SJSA1 (cell line): ENCODE measurements around the gene OGG1. TPM values are rescaled to one million over a fixed set of nuclear protein-coding genes. Genes with fewer than 3 reads are reported as not detected.

Experiments used
- DNase-seq, 2 experiments: peaks; one replicate each; pipeline ENCODE4 v3.0.0-alpha.2; 2015 to 2020; ENCODE audit warnings: low spot score in 2 of 2, low read depth in 1 of 2
- H3K27ac ChIP-seq: fragments of 250-450 bp; sonication (Bioruptor Pico); 2 replicates; pipeline ENCODE4 v1.5.1; 2020; ENCODE audit warnings: mild to moderate bottlenecking, moderate library complexity
- H3K27me3 ChIP-seq: fragments of 250-450 bp; sonication (Bioruptor Pico); replicated peaks from 2 replicates; pipeline ENCODE4 v1.5.1; 2020; ENCODE audit warnings: mild to moderate bottlenecking, moderate library complexity
- H3K36me3 ChIP-seq: fragments of 250-450 bp; sonication (Bioruptor Pico); 2 replicates; pipeline ENCODE4 v1.5.1; 2020; ENCODE audit warnings: mild to moderate bottlenecking
- H3K4me1 ChIP-seq: fragments of 250-450 bp; sonication (Bioruptor Pico); replicated peaks from 2 replicates; pipeline ENCODE4 v1.6.1; 2021; ENCODE audit warnings: mild to moderate bottlenecking
- H3K4me3 ChIP-seq: fragments of 250-450 bp; sonication (Bioruptor Pico); 2 replicates; pipeline ENCODE4 v1.5.1; 2020; ENCODE audit warnings: mild to moderate bottlenecking
- H3K9me3 ChIP-seq: fragments of 250-450 bp; sonication (Bioruptor Pico); replicated peaks from 2 replicates; pipeline ENCODE4 v1.5.1; 2020; ENCODE audit warnings: mild to moderate bottlenecking
- total RNA-seq: library from RNA; depleted of rRNA; stranded (reverse); fragments of >200 nt; shearing (Covaris generic); gene quantifications from 2 replicates; pipeline ENCODE4 v1.2.3, GENCODE V29; 2014; rRNA removed

The OGG1 gene
- total RNA-seq, result 18.8 and 24.4 TPM in 2 replicates

DNA sequence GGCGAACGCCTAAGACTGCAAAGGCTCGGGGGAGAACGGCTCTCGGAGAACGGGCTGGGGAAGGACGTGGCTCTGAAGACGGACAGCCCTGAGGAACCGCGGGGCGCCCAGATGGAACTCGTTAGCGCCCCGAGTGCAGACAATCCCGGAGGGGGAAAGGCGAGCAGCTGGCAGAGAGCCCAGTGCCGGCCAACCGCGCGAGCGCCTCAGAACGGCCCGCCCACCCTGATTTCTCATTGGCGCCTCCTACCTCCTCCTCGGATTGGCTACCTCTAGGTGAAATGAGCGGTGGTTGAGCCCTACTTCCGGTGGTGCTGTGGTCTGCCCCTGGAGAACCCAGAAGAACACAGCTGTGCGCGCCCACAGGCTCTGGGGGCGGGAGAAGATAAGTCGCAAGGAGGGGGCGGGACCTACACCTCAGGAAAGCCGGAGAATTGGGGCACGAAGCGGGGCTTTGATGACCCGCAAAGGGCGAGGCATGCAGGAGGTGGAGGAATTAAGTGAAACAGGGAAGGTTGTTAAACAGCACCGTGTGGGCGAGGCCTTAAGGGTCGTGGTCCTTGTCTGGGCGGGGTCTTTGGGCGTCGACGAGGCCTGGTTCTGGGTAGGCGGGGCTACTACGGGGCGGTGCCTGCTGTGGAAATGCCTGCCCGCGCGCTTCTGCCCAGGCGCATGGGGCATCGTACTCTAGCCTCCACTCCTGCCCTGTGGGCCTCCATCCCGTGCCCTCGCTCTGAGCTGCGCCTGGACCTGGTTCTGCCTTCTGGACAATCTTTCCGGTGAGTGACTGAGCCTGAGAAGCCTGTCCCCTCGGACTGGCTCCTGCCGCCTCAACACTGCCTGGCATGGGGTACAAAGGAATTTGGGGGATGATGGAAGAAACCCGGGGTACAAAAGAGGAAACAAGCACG is at the start of gene OGG1:
Gene OGG1, plus strand, starts transcription at position 308 of the 911 bp plus-strand sequence. Its CDS starts 335 bp downstream, at position 643.
- no peaks in the 10 kb centered on the region for H3K9me3 ChIP-seq
- peaks cover 17% of the 10 kb centered on the region for H3K4me1 ChIP-seq
- peak within 1 kb of the TSS; percentile 33 for H3K27ac ChIP-seq
- H3K27me3 ChIP-seq, result no peaks in the 10 kb centered on the region
- peak within 1 kb of the TSS; percentile 46 for H3K4me3 ChIP-seq
- peaks cover 63% of the 10 kb centered on the region for H3K36me3 ChIP-seq
- DNase-seq, result peak; percentile 95 to 98

DNA sequence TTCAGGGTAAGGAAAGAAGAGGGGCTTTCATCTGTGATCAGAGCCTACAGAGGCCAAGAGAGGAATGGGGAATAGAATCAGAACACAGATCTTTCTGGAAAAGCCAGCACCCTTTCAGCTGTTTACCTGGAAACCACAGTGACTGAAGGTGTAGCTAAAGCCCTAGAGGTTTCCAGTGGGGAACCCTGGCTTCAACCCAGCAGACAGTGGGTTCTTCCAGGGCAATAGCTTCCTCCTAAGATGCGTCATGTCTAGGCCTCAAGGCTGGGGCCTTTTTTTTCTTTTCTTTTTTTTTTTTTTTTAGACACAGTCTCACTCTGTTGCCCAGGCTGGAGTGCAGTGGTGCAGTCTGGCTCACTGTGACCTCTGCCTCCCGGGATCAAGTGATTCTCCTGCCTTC is 49.2 kb upstream of the OGG1 start:
- no peak for DNase-seq
- Histone ChIP-seq H3K9me3 (no peaks in the 10 kb centered on the region), H3K4me3 (no peak overlapping the region), H3K27me3 (peaks cover 16% of the 10 kb centered on the region), H3K27ac (no peak overlapping the region), H3K36me3 (0 out of 2 replicates have a peak, but pooled peaks cover 4% of the 10 kb centered on the region), H3K4me1 (peaks cover 8% of the 10 kb centered on the region)

DNA sequence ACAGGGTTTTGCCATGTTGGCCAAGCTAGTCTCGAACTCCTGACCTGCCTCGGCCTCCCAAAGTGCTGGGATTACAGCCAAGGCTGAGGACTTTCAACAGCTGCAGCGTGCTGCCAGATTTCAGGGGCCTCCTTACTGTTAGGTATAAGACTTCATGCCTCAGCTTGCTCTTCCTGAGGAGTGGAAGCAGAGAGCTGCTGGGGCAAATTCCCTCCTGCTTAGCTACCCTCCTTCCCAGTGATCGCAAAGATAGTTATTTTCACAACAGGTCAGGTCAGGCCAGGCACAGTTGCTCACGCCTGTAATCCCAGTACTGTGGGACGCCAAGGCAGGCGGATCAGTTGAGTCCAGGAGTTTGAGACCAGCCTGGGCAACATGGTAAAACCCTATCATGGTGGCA is 48.7 kb upstream of the OGG1 start:
- Histone ChIP-seq H3K4me3 (no peak overlapping the region), H3K27ac (no peak overlapping the region), H3K9me3 (no peaks in the 10 kb centered on the region), H3K27me3 (peaks cover 16% of the 10 kb centered on the region), H3K4me1 (peaks cover 8% of the 10 kb centered on the region), H3K36me3 (0 out of 2 replicates have a peak, but pooled peaks cover 4% of the 10 kb centered on the region)
- DNase-seq, result no peak

DNA sequence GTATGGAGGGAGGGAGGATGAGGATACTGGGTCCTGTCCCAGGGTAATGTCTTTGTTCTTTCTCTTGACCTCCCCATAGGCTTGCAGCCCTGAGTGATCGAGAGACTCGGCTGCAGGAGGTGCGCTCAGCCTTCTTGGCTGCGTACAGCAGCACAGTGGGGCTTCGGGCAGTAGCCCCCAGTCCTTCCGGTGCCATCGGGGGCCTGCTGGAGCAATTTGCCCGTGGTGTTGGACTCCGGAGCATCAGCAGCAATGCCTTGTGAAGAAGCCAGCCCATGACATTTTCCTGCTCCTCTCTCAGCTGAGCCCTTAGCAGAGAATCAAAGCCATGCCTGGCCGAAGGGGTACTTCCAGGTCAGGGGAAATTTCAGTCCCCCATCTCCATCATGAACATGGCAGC is 48.0 kb upstream of the OGG1 start:
- H3K27ac ChIP-seq, result no peak overlapping the region
- no peak overlapping the region for H3K4me3 ChIP-seq
- peaks cover 16% of the 10 kb centered on the region for H3K27me3 ChIP-seq
- H3K36me3 ChIP-seq, result 0 out of 2 replicates have a peak, but pooled peaks cover 4% of the 10 kb centered on the region
- no peaks in the 10 kb centered on the region for H3K9me3 ChIP-seq
- H3K4me1 ChIP-seq, result peaks cover 8% of the 10 kb centered on the region
- no peak for DNase-seq

DNA sequence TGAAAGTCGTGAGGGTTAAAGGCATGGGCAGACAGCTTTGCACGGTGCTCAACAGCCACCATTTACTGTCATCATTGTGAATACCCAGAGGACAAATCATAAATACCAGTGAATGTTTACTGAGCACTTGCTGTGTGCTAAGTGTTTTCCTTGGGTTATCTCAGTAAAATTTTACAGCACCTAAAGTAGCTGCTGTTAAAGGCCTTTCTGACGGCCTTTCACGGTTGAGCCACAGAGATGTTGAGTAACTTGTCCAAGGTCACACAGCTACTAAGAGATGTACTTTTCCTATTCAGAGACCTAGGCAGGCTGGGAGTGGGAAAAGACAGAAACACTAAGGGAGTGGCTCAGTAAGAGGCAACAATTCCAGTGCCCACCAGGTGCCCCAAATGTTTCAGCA is 46.5 kb upstream of the OGG1 start:
- H3K4me1 ChIP-seq, result peaks cover 8% of the 10 kb centered on the region
- no peak for DNase-seq
- H3K27ac ChIP-seq, result no peak overlapping the region
- no peak overlapping the region for H3K4me3 ChIP-seq
- no peaks in the 10 kb centered on the region for H3K9me3 ChIP-seq
- H3K36me3 ChIP-seq, result no peaks in the 10 kb centered on the region
- peaks cover 16% of the 10 kb centered on the region for H3K27me3 ChIP-seq

DNA sequence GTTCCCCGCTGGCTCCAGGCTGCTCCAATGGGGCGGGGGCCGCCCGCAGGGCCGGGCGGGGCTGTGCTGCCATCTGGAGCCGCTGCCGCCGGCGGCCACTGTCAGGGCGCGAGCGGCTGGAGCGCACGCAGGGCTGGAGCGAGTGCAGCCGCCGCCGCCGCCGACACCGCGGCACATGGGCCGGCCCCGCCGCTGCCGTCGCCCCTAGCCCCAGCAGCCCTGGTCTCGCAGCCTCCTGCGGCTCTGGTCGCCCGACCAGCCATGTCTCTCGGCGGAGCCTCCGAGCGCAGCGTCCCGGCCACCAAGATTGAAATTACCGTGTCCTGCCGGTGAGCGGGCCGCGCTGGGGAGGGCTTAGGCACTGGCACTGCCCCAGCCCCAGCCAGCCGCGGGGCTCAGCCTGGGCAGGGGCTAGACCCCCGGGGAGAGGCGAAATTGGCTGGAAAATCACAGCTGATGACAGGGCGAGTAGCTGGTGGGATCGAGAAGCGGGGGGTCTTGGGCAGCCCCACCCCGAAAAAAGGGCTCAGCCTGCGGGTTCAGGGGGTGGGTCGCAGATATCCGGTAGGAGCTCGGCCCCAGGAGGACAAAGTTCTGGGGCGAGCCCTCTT is 45.9 kb upstream of the OGG1 start, which contains the start of gene CPNE9:
Gene CPNE9, plus strand, starts transcription at position 98 of the 611 bp plus-strand sequence. Its CDS starts 164 bp downstream, at position 262.
- H3K4me3 ChIP-seq, result no peak within 1 kb of the TSS

DNA sequence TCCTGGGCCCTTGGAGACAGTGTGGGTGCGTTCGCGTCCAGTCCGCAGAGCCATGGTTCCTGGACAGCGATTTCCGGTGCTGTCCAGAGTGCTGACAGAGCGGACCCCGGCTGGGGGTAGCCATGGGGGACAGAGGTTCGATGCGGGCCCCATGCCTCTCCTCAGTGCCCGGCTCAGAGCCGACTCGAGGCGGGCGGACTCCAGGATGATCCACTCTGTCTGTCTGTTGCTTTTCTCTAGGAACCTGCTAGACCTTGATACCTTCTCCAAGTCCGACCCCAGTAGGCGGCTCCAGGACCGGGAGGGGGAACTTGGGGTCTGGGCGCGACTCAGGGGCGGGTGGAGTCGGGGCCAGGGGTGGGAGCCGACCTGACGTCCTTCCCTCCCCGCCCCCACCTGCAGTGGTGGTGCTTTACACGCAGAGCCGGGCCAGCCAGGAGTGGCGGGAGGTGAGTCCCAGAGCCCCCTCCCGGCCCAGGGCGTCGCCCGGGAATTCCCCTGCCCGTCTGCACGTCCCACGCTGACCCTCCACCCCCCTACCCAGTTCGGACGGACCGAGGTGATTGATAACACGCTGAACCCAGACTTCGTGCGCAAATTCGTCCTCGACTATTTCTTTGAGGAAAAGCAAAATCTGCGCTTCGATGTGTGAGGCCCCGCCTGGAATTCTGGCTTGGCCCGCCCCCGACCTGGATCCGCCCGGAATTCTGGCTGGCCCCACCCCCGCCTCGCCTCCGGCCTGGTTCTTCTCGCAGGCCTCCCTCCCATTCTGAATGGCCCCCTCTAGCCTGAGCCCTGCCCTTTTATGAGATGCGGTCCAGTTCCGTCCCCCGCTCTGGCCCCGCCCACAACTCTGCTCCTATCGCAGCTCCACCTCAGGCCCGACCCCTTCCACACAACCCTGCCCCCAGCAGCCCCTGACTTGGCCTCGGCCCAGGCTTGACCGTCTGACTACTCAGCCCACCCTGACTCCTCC is 45.1 kb upstream of the OGG1 start:
- no peak overlapping the region for H3K4me3 ChIP-seq
- H3K4me1 ChIP-seq, result peaks cover 8% of the 10 kb centered on the region
- peak; percentile 18 to 45 for DNase-seq

More for the DNA sequence above, 45.9 kb upstream of the OGG1 start, which contains the start of gene CPNE9:
- Histone ChIP-seq H3K4me1 (peaks cover 8% of the 10 kb centered on the region), H3K36me3 (no peaks in the 10 kb centered on the region), H3K27me3 (peaks cover 16% of the 10 kb centered on the region), H3K27ac (no peak within 1 kb of the TSS), H3K9me3 (no peaks in the 10 kb centered on the region)
- no peak for DNase-seq

DNA sequence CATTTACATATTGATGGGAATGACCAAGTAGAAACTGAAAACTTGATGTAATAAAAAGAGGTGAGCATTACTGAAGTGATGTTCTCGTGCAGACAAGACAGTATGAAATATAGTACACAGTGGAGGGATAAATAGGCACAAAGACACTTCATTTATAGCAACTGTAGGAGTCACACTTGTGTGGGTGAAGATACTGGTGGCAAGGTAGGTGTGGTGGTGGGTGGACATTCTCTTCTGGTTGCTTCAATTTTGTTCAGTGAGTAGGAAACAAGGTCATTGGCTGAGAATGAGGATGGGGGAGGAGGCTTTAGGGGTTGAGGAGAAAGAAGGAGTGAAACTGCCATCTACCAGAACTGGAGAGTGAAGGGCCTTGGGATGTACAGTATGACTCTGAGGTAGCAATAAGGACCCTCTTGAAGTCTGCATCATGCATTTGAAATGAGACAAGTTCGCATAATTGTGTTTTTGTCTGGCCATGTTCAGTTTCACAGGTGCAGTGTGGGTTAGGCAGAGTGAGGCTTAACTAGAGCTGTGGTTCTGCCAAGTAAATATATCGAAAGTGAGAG is 39.5 kb upstream of the OGG1 start:
- no peak overlapping the region for H3K4me3 ChIP-seq
- no peaks in the 10 kb centered on the region for H3K36me3 ChIP-seq
- H3K27me3 ChIP-seq, result peaks cover 5% of the 10 kb centered on the region
- H3K27ac ChIP-seq, result no peak overlapping the region
- no peaks in the 10 kb centered on the region for H3K4me1 ChIP-seq
- DNase-seq, result no peak
- H3K9me3 ChIP-seq, result no peaks in the 10 kb centered on the region

More for the DNA sequence above, 45.1 kb upstream of the OGG1 start:
- no peak overlapping the region for H3K27ac ChIP-seq
- no peaks in the 10 kb centered on the region for H3K36me3 ChIP-seq
- peaks cover 16% of the 10 kb centered on the region for H3K27me3 ChIP-seq
- no peaks in the 10 kb centered on the region for H3K9me3 ChIP-seq

DNA sequence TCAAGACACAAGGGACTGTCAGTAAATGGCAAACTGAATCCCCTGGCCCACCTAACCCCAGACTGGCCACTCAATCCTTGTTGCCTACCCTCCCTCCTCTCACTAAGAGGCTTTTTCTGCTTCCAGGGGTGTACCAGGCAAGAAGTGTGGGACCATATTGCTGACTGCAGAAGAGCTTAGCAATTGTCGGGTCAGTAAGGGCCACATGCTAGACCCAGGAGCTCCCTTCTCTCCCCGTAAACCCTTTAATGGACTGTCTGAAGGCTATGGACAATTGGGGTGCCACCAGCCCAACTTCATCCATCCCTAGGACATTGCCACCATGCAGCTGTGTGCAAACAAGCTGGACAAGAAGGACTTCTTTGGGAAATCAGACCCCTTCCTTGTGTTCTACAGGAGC is 37.3 kb upstream of the OGG1 start:
- no peak for DNase-seq
- Histone ChIP-seq H3K27me3 (peaks cover 5% of the 10 kb centered on the region), H3K4me1 (0 out of 2 replicates have a peak, but pooled peaks cover 2% of the 10 kb centered on the region), H3K4me3 (no peak overlapping the region), H3K36me3 (no peaks in the 10 kb centered on the region), H3K27ac (no peak overlapping the region), H3K9me3 (no peaks in the 10 kb centered on the region)

DNA sequence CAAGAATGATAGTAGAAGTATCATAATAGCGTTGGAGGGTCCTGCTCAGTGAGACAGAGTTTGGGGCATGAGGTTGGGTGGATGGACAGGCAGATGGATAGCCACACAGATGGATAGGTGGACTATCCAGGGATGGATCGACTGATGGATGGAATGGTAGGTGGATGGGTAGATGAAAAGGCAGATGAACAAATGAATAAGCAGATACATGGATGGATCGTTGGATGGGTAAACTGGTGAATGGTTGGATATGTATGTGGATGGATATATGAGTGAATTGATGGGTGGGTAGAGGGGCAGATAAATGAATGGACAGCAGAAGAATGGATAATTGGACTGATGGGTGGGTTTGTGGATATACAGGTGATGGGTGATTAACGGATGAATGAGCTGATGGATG is 36.6 kb upstream of the OGG1 start:
- H3K27ac ChIP-seq, result no peak overlapping the region
- no peak for DNase-seq
- H3K4me3 ChIP-seq, result no peak overlapping the region
- H3K4me1 ChIP-seq, result 0 out of 2 replicates have a peak, but pooled peaks cover 2% of the 10 kb centered on the region
- no peaks in the 10 kb centered on the region for H3K36me3 ChIP-seq
- H3K27me3 ChIP-seq, result peaks cover 5% of the 10 kb centered on the region
- no peaks in the 10 kb centered on the region for H3K9me3 ChIP-seq

DNA sequence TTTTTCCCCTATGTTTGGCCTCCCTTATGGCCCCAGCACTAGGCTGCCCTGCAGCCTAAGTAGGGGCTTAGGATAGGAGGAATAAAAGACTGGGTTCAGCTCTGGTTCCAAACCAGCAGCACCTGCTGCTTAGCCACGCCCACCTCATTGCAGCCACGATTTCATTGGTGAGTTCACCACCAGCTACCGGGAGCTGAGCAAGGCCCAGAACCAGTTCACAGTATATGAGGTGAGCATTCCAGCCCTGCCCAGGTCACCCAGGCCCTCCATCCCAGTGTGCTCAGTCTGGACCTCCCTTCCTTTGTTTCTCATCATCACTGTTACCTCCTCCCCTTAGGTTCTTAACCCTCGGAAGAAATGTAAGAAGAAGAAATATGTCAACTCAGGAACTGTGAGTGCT is 34.6 kb upstream of the OGG1 start:
- Histone ChIP-seq H3K27me3 (peaks cover 5% of the 10 kb centered on the region), H3K4me3 (no peak overlapping the region), H3K9me3 (no peaks in the 10 kb centered on the region), H3K36me3 (no peaks in the 10 kb centered on the region), H3K27ac (no peak overlapping the region), H3K4me1 (0 out of 2 replicates have a peak, but pooled peaks cover 2% of the 10 kb centered on the region)
- DNase-seq, result no peak

DNA sequence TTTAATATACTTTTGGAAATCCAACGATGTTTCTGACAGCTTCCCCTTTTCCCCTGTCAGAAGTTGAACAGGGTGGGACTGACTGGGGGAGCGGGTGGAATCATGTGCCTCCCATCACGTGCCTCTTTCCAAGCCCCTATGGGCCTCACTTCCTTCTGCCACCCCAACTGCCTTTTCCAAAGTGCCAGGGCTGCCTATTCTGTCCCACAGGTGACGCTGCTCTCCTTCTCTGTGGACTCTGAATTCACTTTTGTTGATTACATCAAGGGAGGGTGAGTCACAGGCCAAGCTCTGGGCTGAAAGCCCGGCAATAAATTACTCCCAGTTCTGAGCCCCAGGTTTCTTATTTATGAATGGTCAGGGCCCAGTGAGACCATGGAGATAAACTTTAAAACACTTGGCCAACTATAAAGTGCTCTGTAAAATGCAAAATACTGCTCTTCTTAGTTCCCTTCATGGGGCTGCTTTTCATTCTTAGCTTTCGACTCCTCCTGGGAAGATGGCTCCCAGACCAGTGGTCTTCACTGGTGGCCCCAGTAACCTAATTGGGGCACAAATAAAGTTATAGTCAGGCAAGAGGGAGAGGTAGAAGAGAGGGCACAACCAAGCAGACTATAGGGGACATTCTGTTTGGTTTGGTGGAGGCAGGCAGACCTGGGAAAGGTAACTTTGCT is 33.9 kb upstream of the OGG1 start:
- H3K27ac ChIP-seq, result no peak overlapping the region
- H3K9me3 ChIP-seq, result no peaks in the 10 kb centered on the region
- peak; percentile 48 to 64 for DNase-seq
- peaks cover 10% of the 10 kb centered on the region for H3K27me3 ChIP-seq
- H3K36me3 ChIP-seq, result no peaks in the 10 kb centered on the region
- 0 out of 2 replicates have a peak, but pooled peaks cover 2% of the 10 kb centered on the region for H3K4me1 ChIP-seq
- H3K4me3 ChIP-seq, result no peak overlapping the region
